NCI-H187 (cell line): ENCODE results near the gene FARS2.

ENCODE experiments used
- DNase-seq, 2 experiments: peaks; one replicate each; lab custom pipeline; 2025; lab: John Stamatoyannopoulos, UW

The FARS2 gene

DNA sequence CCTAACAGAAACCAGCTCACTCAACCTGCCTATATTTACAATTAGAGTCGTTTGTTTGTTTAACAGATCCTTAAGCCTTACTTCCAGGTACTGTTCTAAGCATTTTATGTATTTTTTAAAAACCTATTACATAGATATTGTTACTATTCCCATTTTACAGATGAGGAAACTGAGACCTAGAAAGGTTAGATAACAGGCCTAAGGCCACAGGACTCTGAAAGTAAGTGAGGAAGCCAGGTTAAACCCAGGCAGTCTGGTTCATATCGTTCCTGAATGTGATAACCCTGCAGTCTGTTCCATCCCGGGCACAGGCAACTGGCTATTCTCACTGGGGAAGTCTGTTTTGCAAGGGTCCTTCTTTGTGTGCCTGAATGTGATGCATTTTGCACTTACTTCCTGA lies 322.2 kb downstream of the FARS2 start:
- no peak for DNase-seq

GRCh38 chr6:5584078-5584482 lies 322.8 kb downstream of the FARS2 start:
- no peak for DNase-seq

GRCh38 chr6:5587648-5588047 lies 326.3 kb downstream of the FARS2 start:
- no peak for DNase-seq

DNA sequence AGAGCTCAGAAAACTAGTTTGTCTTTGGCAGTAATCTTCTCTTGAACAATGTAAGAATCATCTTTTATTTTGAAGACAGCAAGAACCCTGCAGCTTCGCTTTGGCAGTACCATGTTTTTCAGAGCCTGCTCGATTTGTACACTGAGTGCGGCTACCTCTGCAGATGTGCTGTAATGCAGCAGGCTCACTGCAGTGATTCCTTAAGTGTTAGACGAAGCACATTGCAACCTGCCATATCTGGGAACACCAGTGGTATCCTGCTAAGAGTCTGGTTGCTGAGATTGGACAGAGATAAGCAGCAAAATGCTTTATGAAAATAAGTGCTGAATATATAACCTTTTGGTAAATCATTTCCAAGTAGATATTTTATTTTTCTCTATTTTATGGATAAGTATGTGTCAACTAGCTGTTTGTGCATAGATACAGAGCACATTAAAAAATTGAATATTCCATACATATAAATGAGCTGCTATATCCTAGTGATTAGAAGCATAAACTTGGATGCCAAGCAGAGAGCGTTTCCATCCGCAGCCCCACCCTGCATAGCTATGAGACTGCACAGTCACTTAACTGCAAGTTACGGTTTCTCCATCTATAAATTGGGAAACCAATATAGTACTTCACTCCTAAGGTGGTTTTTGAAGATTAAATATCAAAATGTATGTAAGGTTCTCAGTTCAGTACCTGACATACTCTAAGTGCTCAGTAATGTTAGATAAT lies 328.3 kb downstream of the FARS2 start:
- no peak for DNase-seq

DNA sequence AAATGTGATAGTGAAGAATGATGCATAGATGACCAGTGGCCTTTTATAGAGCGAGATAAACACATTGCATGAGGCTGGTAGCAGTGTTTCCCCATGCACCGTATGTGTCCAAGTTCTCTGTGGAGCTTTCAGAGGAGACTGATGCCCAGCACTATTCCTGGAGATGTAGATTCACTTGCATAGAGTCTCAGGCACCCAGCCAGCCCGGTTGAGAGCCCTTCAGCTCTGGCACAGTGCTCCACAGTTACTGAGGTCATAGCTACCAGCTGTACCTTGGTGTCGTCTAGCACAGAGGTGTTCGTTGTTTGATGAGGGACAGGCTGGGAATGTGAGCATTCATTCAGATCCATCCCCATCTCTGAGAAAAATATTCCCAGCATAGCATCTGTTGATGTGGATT lies 328.9 kb downstream of the FARS2 start:
- DNase-seq = no peak

- DNase-seq = no peak
Measured at GRCh38 chr6:5592886-5593519, 331.7 kb downstream of the FARS2 start.

DNA sequence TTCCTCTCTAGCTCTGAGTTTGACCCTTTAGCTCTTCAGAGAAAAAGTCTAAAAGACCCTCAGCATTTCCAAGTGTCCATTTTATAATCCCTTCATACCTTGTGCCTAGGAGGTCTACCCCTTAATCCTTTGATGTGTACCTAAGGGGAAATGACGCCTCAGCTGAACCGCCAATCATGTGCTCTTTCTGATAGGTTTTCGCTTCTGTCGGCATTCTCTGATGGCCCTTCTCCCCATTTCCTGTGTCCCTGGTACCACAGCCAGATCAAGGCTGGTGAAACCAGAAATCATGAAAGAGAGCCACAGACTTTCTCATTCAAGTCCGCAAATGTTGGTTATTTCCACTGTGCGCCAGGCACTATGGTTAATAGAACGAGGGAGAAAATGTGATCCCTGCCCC lies 333.9 kb downstream of the FARS2 start:
- DNase-seq = no peak

DNA sequence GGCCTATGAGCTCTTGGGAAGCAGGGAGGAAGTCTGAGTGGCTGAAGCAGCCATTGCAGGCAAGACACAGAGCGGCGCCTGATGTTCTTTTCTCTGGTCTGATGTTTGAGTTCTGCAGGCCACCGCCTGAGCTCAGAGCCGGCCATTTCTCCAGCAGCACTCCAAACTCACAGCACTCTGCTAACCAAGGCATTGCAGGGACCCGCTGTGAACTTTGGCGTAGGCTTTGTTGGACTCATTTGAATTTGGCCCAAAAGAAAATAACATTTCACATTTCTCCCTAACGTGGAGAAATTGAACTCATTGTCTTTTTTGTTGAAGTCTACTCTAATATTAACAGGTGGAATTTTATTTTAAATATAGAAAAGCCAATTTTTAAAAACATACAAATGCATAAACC lies 336.1 kb downstream of the FARS2 start:
- DNase-seq = no peak

DNA sequence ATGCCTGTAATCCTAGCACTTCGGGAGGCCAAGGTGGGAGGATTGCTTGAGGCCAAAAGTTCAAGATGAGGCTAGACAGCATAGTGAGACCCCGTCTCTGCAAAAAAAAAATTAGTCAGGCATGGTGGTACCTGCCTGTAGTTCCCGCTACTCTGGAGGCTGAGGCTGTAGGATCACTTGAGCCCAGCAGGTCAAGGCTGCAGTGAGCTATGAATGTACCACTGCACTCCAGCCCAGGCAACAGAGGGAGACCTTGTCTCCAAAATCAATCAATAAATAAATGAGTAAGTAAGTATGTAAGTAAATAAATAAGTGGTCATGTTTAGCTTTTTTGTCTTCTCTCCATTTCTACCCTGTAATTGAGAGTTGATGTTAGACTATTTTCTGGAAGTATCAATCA lies 336.8 kb downstream of the FARS2 start:
- DNase-seq = no peak

DNA sequence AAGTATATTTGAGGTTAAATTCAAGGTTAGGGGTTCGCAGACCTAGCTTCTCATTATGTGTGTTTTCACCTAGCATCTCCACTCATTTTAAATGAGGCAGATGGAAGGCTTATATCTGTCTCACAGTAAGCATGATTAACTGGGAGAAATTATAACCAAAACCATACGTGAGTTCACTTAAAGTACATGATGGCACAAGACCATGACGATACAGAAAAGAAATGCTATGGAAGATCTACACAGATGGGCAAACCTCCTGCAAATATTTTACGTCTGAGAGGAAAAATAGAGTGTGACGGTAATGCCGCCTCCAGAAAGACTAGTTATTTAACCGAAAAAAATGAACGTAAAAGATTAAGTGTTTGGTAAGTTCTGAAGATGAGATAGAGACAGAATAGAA lies 337.8 kb downstream of the FARS2 start:
- no peak for DNase-seq

GRCh38 chr6:5605937-5606336 lies 344.6 kb downstream of the FARS2 start:
- DNase-seq = no peak

DNA sequence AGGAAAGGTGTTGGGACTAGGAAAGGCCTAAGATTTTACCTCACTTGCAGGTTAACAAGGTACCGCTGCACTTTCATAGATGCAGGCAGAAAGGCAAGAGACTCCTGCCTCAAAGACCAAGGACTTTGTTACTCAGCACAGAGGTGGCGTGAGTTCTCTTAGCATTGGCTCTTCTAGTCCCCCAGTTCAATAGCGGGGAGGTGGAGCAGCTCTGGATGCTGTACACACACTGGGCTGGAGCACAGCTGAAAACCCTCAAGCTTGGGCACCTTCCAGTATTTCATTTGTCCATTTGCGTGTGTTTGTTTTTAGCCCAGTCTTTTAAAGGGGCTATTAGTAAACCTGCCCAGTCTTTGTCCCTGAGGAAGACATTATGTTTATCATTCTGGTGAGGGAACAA lies 345.2 kb downstream of the FARS2 start:
- no peak for DNase-seq

- DNase-seq = no peak
Measured at GRCh38 chr6:5610640-5611039, 349.3 kb downstream of the FARS2 start.

DNA sequence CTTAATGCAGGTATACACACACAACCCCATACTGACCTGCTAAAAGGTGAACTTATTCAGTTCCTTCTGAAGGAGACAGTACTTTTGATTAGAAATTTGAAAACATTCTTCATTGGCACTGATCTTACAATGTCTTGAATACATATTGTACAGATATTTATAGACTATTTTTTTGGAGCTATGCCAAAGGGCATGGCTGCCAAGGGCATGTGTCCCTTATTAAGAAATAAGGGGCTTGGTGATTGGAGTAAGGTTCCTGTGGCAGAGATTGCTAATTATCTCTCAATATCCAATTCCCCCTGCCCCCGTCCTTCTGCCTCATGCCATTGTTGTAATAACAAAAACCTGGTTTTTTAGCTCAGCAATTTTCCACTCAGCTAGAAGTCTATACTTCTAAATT lies 355.9 kb downstream of the FARS2 start:
- DNase-seq = no peak

GRCh38 chr6:5619249-5619648 lies 357.9 kb downstream of the FARS2 start:
- DNase-seq = no peak

DNA sequence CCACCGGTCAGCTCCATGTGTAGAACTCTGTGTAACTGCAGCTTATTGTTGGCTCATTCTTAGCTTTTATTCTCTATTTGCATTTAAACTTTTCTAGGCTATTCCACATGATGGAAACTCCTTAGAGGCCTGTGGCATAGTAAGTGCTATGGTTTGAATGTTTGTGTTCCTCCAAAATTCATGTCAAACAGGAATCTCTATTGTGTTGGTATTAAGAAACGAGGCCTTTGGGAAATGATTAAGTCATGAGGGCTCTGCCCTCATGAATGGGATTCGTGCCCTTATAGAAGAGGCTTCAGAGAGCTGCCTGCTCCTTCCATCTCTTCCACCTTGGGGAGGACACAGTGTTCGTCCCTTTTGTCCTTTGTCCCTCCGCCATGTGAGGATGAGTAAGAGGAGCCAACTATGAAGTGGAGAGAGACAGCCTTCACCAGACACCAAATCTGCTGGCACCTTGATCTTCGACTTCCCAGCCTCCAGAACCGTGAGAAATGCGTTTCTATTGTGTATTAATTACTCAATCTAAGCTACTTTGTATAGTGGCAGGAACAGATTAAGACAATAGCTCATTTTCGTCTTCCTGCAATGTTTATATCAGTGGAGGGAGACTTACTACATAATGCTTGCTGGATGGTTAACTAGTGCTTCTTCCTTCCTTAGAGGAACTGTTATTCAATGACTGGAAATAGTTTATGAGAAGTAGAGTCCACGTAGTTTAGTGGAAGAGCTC lies 361.1 kb downstream of the FARS2 start:
- no peak for DNase-seq

DNA sequence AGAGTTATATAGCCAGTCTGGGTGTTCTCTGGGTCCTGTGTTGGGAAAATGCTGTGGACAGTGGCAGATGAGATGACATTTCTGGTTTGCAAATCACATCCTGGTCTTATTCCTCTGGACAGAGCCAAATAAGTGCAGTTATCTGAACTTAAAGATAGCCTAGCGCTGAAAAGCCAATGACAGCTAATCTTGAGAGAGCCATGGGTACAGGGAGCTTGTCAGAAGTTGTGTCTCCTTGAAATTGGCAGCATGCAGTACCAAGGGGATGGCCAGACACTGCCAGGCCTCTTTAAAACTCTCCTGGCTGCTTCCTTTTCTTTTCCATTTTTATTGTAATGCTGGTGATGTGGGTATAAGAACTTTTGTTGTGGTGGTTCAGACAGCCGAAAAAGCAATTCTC lies 362.5 kb downstream of the FARS2 start:
- DNase-seq = no peak

- DNase-seq = no peak
Measured at GRCh38 chr6:5624256-5624655, 362.9 kb downstream of the FARS2 start.

- DNase-seq = no peak
Measured at GRCh38 chr6:5626727-5627426, 365.6 kb downstream of the FARS2 start.

DNA sequence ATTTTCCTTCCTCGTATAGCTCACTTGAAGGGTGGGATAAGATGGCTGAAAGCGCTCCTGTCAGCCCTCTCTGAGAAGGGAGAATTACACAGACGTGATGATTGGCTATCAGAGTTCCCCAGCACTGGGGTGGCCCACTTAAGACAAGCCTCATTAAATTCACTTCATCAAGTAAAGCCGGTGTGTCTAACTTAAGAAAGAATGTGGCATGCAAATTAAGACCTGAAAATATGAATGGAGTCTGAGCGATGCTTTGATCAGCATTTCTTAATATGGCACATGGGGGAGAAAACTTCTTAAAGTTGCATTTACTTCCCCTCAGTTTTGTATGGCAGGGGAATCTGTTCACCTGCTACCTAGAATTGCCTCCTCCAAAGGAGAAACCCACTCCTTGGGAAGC lies 369.3 kb downstream of the FARS2 start:
- no peak for DNase-seq

DNA sequence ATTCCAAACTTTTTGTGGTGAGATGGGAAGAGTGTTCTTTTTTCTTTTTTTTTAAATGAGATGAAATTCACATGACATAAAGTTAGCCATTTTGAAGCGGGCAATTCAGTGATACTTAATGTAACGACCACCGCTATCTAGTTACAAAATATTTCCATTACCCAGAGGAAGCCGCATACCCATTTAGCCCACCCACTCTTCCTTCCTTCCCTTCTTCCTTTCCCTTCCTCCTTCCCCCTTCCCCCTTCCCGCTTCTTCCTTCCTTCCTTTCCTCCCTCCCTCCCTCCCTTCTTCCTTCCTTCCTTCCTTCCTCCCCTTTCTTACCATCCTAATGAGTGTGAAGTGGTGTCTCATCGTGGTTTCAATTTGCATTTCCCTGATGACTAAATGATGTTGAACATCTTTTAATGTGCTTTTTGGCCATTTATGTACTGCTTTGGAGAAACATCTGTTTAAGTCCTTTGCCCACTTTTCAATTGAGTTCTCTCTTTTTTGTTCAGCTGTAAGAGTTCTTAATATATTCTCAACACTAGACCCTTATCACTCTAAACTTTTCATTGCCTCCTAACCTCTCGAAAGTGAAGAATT lies 371.1 kb downstream of the FARS2 start:
- DNase-seq = no peak

DNA sequence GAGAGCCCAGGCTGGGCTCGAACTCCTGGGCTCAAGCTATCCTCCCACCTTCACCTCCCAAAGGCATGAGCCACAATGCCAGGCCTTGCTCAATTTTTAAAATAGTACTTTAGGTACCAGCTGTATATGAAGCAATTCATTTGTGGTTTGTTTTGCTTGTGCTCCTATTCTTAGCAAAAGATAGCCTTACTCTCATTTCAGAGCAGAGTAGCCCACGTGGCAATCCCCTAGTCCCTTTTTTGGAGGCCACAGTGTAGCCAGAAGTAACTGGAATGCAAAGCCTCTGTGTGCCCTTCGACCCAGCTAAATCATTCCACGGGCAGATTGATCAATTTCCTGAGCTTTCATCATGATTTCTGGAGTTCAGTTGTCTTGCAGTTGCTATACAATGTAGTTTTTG lies 373.2 kb downstream of the FARS2 start:
- no peak for DNase-seq
